HG02623 (cell line): ENCODE data around the gene HHAT.

Source experiments
- ATAC-seq: cut with Tn5 transposase; IDR thresholded peaks from one replicate; pipeline ENCODE4 v1.9.1; 2021; ENCODE audit warnings: moderate library complexity; ENCODE audit not compliant: unreplicated experiment

HHAT gene

GRCh38 chr1:210437111-210437510 lies 108.4 kb downstream of the HHAT start:
- no peak for ATAC-seq

GRCh38 chr1:210437781-210438180 lies 109.1 kb downstream of the HHAT start:
- no peak for ATAC-seq

GRCh38 chr1:210438928-210439841 lies 110.5 kb downstream of the HHAT start:
- ATAC-seq: no peak

- ATAC-seq: no peak
Measured at GRCh38 chr1:210440081-210440480, 111.4 kb downstream of the HHAT start.

GRCh38 chr1:210441028-210441427 lies 112.3 kb downstream of the HHAT start:
- no peak for ATAC-seq

DNA sequence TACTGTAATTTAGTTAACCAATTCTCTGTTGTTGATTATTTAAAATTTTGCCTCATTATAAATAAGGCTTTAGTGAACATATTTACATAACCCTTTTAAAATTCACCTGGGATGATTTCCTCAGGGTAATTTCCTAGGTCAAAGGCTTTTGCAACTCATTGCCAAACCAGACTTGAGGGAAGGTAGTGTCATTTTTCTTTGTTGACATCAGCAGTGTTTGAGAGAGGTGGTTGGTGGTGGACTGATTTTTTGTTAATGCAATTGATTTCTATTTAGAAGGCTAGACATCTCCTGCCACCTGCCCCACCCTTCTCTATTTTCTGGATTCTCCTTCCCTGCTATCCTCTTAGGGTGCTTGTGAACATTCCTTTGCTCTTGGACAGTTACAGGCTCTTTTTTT lies 116.8 kb downstream of the HHAT start:
- no peak for ATAC-seq

DNA sequence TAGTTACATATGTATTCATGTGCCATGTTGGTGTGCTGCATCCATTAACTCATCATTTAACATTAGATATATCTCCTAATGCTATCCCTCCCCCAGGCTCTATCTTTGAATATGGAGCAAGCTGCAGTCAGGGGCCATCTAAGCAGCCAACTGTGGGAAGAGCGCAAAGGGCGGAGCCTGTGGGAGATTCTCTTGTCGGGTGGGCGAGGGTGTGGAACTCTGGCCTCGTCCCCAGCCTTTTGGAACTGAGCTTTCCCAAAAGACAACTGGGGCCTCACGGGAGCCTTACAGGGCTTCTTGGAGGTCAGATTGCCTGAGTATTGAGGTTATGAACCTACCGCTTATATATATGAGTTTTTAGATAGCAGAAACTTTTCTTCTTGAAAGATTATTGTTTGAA lies 117.2 kb downstream of the HHAT start:
- ATAC-seq: no peak

DNA sequence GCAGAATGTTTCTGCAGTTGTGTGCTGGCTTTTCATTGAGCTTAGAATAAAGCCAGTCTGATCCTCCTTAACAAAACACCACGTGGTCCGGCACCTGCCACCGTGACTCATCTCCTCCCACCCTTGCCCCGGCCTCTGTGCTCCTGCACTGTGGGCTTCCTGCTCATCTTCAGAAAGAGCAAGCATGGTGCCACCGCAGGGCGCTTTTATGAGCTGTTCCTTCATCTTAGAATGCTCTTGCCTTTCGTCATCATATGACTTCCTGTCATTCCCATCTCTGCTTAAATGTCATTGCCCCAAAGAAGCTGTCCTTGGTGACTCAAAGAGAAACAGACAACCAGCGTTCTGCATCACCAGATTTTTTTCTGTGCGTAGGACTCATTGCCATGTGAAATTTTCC lies 117.8 kb downstream of the HHAT start:
- ATAC-seq: peak; percentile 52

DNA sequence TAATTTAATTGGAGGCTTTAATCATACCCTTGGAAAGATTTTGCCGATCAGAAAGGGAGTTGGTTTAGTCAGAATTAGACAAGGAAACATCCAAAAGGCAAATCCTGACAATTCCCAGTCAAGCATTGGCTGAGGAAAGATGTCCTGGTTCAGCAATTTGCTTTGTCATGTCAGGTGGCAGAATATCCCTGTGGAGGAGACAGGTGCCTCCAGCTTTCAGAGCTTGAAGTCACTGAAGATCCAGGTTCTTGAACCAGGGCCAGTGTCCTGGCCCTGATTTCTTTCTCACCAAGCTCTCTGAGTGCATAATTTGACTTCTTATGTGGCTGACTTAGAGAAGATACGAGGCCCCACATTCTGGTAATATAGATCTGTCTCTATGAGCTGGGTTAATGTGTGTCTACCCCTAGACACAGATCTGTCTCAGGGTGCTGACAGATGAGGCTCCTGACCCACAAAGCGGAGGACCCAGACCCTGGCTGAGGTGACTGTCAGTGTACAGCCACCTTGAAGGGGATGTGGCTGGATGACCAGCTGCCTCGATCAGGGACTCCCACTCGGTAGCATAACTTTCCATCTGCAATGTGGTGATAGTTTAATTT lies 118.9 kb downstream of the HHAT start:
- no peak for ATAC-seq

- ATAC-seq: no peak
Measured at GRCh38 chr1:210448297-210448892, 119.7 kb downstream of the HHAT start.

DNA sequence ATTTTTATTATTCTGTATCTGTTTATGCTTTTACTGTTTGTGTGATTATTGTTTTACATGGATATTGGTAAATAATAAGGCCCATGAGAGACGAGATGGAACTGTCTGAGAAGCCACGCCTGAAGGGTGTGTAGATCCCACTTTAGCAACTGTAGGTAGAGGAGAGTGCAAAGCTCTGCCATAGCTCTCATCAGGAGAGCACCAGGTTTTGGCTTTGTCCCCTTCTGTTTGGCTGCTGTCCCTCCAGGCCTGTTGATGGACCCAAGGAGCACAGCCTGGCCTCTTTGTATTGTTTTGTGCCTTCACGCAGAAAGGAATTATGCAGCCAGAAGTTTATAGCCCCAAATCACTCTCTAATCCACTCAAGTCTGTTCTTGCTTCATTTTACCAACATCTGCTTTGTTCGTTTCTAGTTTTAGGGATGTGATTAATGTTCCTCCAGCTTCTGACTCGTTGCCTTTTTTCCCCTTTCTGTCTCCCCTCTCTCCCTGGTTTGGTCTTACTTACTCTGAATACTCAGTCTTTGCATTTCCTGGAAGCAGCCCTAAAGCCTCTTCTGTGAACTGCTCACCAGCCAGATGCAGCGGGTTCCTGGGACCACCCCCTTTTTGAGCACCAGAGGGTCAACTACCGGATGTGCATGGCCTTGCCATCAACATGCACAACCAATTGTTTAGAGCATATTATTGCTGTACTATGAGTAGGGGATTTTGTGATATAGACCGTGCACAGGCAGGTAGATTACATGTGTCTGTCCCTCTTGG lies 127.3 kb downstream of the HHAT start:
- ATAC-seq: no peak

DNA sequence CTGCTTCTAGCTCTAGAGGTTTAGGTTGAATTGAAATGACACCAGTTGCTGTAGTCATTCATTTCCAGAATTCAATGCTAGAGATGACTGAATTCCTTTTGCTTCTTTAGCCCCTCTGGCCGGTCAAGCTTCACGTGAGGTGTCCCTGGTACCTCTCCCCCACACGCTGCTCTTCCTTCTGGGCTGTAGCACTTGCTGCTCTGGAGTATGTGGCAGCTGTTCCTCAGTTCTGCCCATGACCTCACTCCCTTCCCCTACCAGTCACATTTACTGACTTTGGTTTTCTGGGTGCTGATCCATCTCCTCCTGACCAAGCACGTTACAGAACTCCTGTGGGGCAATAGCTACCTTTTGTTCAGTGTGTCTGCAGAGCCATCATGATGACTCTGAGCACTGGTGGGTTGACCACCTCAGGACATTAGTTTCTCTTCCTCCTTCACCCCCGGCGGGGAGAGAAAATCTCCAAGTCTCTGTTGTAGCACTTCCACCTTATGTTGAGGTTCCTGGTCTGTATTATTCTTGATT lies 128.1 kb downstream of the HHAT start:
- ATAC-seq: no peak

DNA sequence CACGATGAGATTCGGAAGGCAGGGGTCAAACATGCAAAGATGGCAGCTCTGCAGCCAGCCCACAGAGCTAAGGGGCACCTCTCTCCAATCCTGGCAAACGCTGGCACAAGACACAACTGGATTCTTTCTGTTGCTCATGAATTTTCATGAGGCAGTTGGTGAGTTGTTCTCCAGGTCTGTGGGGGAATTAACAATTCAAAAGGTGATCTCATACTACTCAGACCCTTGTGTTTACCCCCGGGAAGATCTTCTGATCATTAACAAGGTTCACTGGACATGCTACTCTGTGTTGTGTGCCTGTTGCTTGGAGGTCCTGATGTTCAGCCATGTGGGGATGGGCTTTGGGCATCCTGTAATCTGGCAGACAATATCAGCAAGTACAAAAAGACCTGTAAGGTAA lies 128.9 kb downstream of the HHAT start:
- no peak for ATAC-seq

GRCh38 chr1:210464519-210465039 lies 135.9 kb downstream of the HHAT start:
- no peak for ATAC-seq

DNA sequence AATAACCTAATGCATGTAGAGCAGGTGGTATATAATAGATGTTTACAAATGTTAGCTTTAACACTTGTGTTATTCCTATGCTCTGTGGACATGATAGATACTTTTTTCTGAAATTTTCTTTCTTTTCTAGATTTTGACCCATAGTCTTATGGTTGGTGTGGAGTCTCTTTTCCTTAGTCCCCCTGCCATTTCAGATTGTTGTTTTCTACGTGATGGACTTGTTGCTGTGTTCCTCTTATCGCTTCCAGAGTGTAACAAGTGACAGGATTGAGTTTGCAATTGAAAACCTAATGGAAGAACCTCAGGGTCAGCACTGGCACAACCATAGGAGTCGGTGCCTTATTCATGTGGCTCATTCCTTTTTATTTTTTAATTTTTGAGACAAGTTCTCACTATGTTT lies 136.4 kb downstream of the HHAT start:
- ATAC-seq: no peak

GRCh38 chr1:210467440-210468043 lies 138.8 kb downstream of the HHAT start:
- no peak for ATAC-seq

- no peak for ATAC-seq
Measured at GRCh38 chr1:210469441-210469840, 140.7 kb downstream of the HHAT start.

- no peak for ATAC-seq
Measured at GRCh38 chr1:210475321-210475720, 146.6 kb downstream of the HHAT start.

- no peak for ATAC-seq
Measured at GRCh38 chr1:210475806-210476205, 147.1 kb downstream of the HHAT start.

DNA sequence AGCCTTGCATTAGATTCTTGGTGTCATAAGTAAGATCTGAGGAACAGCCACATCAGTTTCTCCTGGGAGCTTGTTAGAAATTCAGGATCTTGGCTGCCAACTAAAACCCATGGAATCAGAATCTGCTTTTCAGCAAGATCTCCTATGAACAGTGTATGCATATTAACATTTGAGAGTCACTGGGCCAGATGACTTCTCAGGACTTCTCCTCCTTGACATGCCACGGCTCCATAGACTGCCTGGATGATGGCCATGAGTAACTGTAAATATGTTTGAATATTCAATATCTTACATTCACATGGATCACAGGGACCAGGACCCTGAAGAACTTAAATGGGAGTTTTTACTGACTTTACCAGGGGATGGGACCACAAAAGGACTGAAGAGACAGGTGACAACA lies 148.0 kb downstream of the HHAT start:
- no peak for ATAC-seq
